WTC11 (cell line): ENCODE data around the gene RASSF3. TPM values are rescaled to one million over a fixed set of nuclear protein-coding genes. Genes with fewer than 3 reads are reported as not detected.

Source experiments
- ATAC-seq: fragments of 200-7000 bp; cut with Tn5 transposase; 2 replicates; pipeline ENCODE4 v1.10.0; 2021; ENCODE audit warnings: mild to moderate bottlenecking, moderate library complexity
- CTCF ChIA-PET: fragments of 300-600 bp; sonication (Branson Sonifier 250); formaldehyde crosslinking; loops from one replicate; lab custom pipeline; 2021; ENCODE audit warnings: antibody characterized with exemption; lab: Charles Lee
- POLR2A ChIA-PET: fragments of 350-600 bp; sonication (Branson Sonifier 250); formaldehyde crosslinking; loops from one replicate; lab custom pipeline; 2021; ENCODE audit warnings: antibody characterized with exemption; lab: Charles Lee
- DNase-seq: peaks from one replicate; pipeline ENCODE4 v3.0.0; 2021; ENCODE audit warnings: low spot score
- H3K27ac Mint-ChIP-seq: 2 replicates; pipeline ENCODE4 v1.8.0; 2021; ENCODE audit warnings: mixed read lengths
- H3K27me3 Mint-ChIP-seq: 2 replicates; pipeline ENCODE4 v1.8.0; 2021; ENCODE audit warnings: low read depth, mild to moderate bottlenecking, moderate library complexity, mixed read lengths
- H3K36me3 Mint-ChIP-seq: 2 replicates; pipeline ENCODE4 v1.8.0; 2021; ENCODE audit warnings: mixed read lengths
- H3K4me1 Mint-ChIP-seq: 2 replicates; pipeline ENCODE4 v1.8.0; 2022; ENCODE audit warnings: mixed read lengths
- H3K4me3 Mint-ChIP-seq: 2 replicates; pipeline ENCODE4 v1.8.0; 2021; ENCODE audit warnings: mild to moderate bottlenecking, moderate library complexity, mixed read lengths
- H3K9me3 Mint-ChIP-seq: 2 replicates; pipeline ENCODE4 v1.8.0; 2021; ENCODE audit warnings: mixed read lengths
- AFF4 ChIP-seq: sonication (generic); formaldehyde crosslinking; IDR thresholded peaks from 2 replicates; pipeline ENCODE4 v1.8.1; 2023; ENCODE audit warnings: mild to moderate bottlenecking, missing genetic modification reagents, borderline replicate concordance
- ATF1 ChIP-seq: sonication (generic); formaldehyde crosslinking; IDR thresholded peaks from 2 replicates; pipeline ENCODE4 v1.8.1; 2023; ENCODE audit warnings: mild to moderate bottlenecking, moderate library complexity, missing genetic modification reagents
- CREB1 ChIP-seq: sonication (generic); formaldehyde crosslinking; IDR thresholded peaks from 2 replicates; pipeline ENCODE4 v1.8.0; 2023; ENCODE audit warnings: mild to moderate bottlenecking, missing genetic modification reagents
- CTCF ChIP-seq: fragments of 200-600 bp; IDR thresholded peaks from 2 replicates; pipeline ENCODE4 v1.8.0; 2022; ENCODE audit warnings: antibody characterized with exemption
- ERG ChIP-seq: fragments of 250-450 bp; sonication (Bioruptor Pico); IDR thresholded peaks from 2 replicates; pipeline ENCODE4 v1.8.0; 2021; ENCODE audit warnings: mild to moderate bottlenecking
- FOXK1 ChIP-seq: sonication (generic); formaldehyde crosslinking; IDR thresholded peaks from 2 replicates; pipeline ENCODE4 v1.8.0; 2022; ENCODE audit warnings: mild to moderate bottlenecking, moderate library complexity, missing genetic modification reagents
- FOXP4 ChIP-seq: sonication (generic); formaldehyde crosslinking; IDR thresholded peaks from 2 replicates; pipeline ENCODE4 v1.8.0; 2022; ENCODE audit warnings: mild to moderate bottlenecking, missing genetic modification reagents
- IRF1 ChIP-seq: sonication (generic); formaldehyde crosslinking; IDR thresholded peaks from 2 replicates; pipeline ENCODE4 v1.8.0; 2023; ENCODE audit warnings: missing genetic modification reagents
- MAX ChIP-seq: sonication (generic); formaldehyde crosslinking; IDR thresholded peaks from 2 replicates; pipeline ENCODE4 v1.8.0; 2022; ENCODE audit warnings: mild to moderate bottlenecking, missing genetic modification reagents
- MLX ChIP-seq: sonication (generic); formaldehyde crosslinking; IDR thresholded peaks from 2 replicates; pipeline ENCODE4 v1.8.1; 2023; ENCODE audit warnings: mild to moderate bottlenecking, missing genetic modification reagents, moderate library complexity
- MYBL2 ChIP-seq: sonication (generic); formaldehyde crosslinking; IDR thresholded peaks from 2 replicates; pipeline ENCODE4 v1.8.1; 2023; ENCODE audit warnings: mild to moderate bottlenecking, moderate library complexity, missing genetic modification reagents
- NFE2L1 ChIP-seq: sonication (generic); formaldehyde crosslinking; IDR thresholded peaks from 2 replicates; pipeline ENCODE4 v1.8.1; 2023; ENCODE audit warnings: missing genetic modification reagents
- NR1H2 ChIP-seq: sonication (generic); formaldehyde crosslinking; IDR thresholded peaks from 2 replicates; pipeline ENCODE4 v1.9.0; 2021; ENCODE audit warnings: mild to moderate bottlenecking, moderate library complexity, missing genetic modification reagents
- PREB ChIP-seq: sonication (generic); formaldehyde crosslinking; IDR thresholded peaks from 2 replicates; pipeline ENCODE4 v1.8.1; 2022; ENCODE audit warnings: mild to moderate bottlenecking, missing genetic modification reagents, moderate library complexity, borderline replicate concordance
- PRRX2 ChIP-seq: fragments of 250-450 bp; sonication (Bioruptor Pico); IDR thresholded peaks from 2 replicates; pipeline ENCODE4 v1.8.0; 2021; ENCODE audit warnings: mild to moderate bottlenecking
- TEAD1 ChIP-seq: sonication (generic); formaldehyde crosslinking; IDR thresholded peaks from 2 replicates; pipeline ENCODE4 v1.8.0; 2022; ENCODE audit warnings: mild to moderate bottlenecking, missing genetic modification reagents
- ZMAT4 ChIP-seq: fragments of 250-450 bp; sonication (Bioruptor Pico); IDR thresholded peaks from 2 replicates; pipeline ENCODE4 v1.9.0; 2021; ENCODE audit warnings: mild to moderate bottlenecking
- ZNF219 ChIP-seq: sonication (generic); formaldehyde crosslinking; IDR thresholded peaks from 2 replicates; pipeline ENCODE4 v1.8.0; 2023; ENCODE audit warnings: missing genetic modification reagents, mild to moderate bottlenecking, borderline replicate concordance
- ZNF232 ChIP-seq: sonication (generic); formaldehyde crosslinking; IDR thresholded peaks from 2 replicates; pipeline ENCODE4 v1.8.0; 2022; ENCODE audit warnings: mild to moderate bottlenecking, missing genetic modification reagents
- ZNF263 ChIP-seq: sonication (generic); formaldehyde crosslinking; IDR thresholded peaks from 2 replicates; pipeline ENCODE4 v1.8.1; 2022; ENCODE audit warnings: low read depth, mild to moderate bottlenecking, moderate library complexity, missing genetic modification reagents
- ZNF396 ChIP-seq: fragments of 250-450 bp; sonication (Bioruptor Pico); IDR thresholded peaks from 2 replicates; pipeline ENCODE4 v1.8.0; 2021; ENCODE audit warnings: mild to moderate bottlenecking, moderate library complexity, borderline replicate concordance
- total RNA-seq: library from RNA; stranded (reverse); gene quantifications from 3 replicates; pipeline ENCODE4 v1.2.3, GENCODE V29; 2021

The RASSF3 gene
- total RNA-seq, 1 experiment from 2014 or later: 54.7 TPM

GRCh38 chr12:64639466-64639865 lies 29.2 kb downstream of the RASSF3 start:
- CTCF ChIA-PET: no interaction called here
- POLR2A ChIA-PET: no interaction called here
- no peak overlapping the region for H3K4me3 Mint-ChIP-seq
- H3K4me1 Mint-ChIP-seq: peaks cover 35% of the 10 kb centered on the region
- TF ChIP-seq CTCF (no peak), MLX (no peak), ERG (CRISPR knock-in tag) (no peak), NFE2L1 (CRISPR knock-in tag) (no peak), FOXK1 (CRISPR knock-in tag) (no peak), MAX (CRISPR knock-in tag) (no peak)
- no peaks in the 10 kb centered on the region for H3K9me3 Mint-ChIP-seq
- no peak for DNase-seq
- no peak for ATAC-seq
- H3K36me3 Mint-ChIP-seq: no peaks in the 10 kb centered on the region
- no peaks in the 10 kb centered on the region for H3K27me3 Mint-ChIP-seq
- H3K27ac Mint-ChIP-seq: no peak overlapping the region

- no peak for ATAC-seq
Measured at GRCh38 chr12:64646318-64646717, 36.0 kb downstream of the RASSF3 start.

More at GRCh38 chr12:64646318-64646717, 36.0 kb downstream of the RASSF3 start:
- ChIA-PET POLR2A (no interaction called here), CTCF (no interaction called here)
- Mint-ChIP-seq H3K4me3 (no peak overlapping the region), H3K36me3 (no peaks in the 10 kb centered on the region), H3K27ac (no peak overlapping the region), H3K9me3 (no peaks in the 10 kb centered on the region)
- no peak for TF ChIP-seq CREB1
- no peak for TF ChIP-seq IRF1 (CRISPR knock-in tag)
- TF ChIP-seq FOXK1 (CRISPR knock-in tag): no peak
- no peak for TF ChIP-seq ZMAT4
- no peak for TF ChIP-seq AFF4
- no peak for TF ChIP-seq PRRX2 (CRISPR knock-in tag)
- no peak for TF ChIP-seq ZNF263 (CRISPR knock-in tag)
- no peak for TF ChIP-seq ZNF232 (CRISPR knock-in tag)
- TF ChIP-seq NR1H2 (CRISPR knock-in tag): no peak
- no peak for TF ChIP-seq MLX
- no peak for TF ChIP-seq TEAD1 (CRISPR knock-in tag)
- no peak for TF ChIP-seq ATF1 (CRISPR knock-in tag)
- TF ChIP-seq ZNF219: no peak
- no peak for TF ChIP-seq ZNF396 (CRISPR knock-in tag)
- no peak for TF ChIP-seq PREB (CRISPR knock-in tag)
- no peak for TF ChIP-seq MYBL2
- no peak for TF ChIP-seq FOXP4 (CRISPR knock-in tag)
- TF ChIP-seq, all 79 proteins: peak for 0
- Mint-ChIP-seq H3K4me1 (peaks cover 31% of the 10 kb centered on the region), H3K27me3 (no peaks in the 10 kb centered on the region)
- DNase-seq: no peak
